ENCODE measurements around the gene COMP.

DNA sequence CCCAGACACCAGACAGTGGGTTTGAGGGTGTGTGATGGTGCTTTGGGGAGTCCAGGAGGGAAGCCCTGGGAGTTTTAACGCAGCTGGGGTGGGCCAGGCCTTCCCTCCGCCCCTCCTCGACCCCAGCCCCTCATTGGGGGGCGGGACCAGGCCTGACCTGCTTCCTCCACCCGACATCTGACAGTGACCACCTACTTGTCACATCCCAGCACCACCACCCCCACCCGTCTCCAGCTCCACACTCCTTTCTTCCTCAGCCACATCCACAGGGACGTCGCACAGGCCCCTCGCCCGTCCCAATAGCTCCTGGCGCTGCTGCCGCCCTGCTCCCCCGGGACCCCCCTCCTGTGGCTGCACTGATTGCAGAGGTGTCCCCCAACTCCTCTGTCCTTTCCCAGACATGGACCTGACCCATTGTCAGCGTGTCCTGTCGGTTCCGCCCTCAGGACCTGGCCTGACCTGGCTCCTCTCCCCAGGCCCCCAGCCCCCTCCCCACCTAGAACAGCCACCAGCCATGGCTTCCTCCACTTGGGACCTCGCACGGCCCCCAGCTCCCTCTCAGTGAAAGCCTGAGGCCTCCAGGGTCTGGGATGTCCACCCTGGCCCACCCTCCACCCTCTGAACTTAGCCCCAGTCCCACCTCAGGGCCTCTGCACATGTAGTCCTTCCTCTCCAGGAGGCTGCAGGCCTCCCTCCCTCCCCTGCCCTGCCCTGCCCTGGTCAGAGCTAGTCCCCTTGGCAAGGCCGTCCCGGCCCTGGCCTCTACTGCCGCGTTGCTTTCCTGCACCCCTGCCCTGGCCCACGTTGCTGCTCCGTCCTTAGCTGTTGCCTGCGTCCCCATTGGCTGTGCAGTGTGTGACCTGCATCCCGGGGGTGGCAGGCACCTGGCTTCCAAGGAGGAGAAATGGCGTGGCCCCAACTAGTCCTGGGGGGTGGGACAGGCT, 30.4 kb downstream of the COMP start:
- TF ChIP-seq ZNF274 (IDR thresholded peaks at IDR 0.05; ENCODE audit: low read depth, low read length) (no peak), SUZ12 (IDR thresholded peaks at IDR 0.05; ENCODE audit: extremely low read depth, insufficient read depth, insufficient read length) (no peak), YY1 (IDR thresholded peaks at IDR 0.05; ENCODE audit: insufficient read depth, insufficient read length) (no peak)

Measured in NT2/D1 (cell line).